HG03457 (cell line): ENCODE measurements around the gene RGS21.
"Not testable (repeated sequence)": the region's sequence is repeated elsewhere in the genome, so short reads cannot be mapped to it uniquely, and the experiment has no call there.

Source experiments
- ATAC-seq: cut with Tn5 transposase; IDR thresholded peaks from one replicate; pipeline ENCODE4 v1.9.1; 2021; ENCODE audit warnings: moderate number of reproducible peaks; ENCODE audit not compliant: unreplicated experiment

RGS21 gene, protein sequence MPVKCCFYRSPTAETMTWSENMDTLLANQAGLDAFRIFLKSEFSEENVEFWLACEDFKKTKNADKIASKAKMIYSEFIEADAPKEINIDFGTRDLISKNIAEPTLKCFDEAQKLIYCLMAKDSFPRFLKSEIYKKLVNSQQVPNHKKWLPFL

DNA sequence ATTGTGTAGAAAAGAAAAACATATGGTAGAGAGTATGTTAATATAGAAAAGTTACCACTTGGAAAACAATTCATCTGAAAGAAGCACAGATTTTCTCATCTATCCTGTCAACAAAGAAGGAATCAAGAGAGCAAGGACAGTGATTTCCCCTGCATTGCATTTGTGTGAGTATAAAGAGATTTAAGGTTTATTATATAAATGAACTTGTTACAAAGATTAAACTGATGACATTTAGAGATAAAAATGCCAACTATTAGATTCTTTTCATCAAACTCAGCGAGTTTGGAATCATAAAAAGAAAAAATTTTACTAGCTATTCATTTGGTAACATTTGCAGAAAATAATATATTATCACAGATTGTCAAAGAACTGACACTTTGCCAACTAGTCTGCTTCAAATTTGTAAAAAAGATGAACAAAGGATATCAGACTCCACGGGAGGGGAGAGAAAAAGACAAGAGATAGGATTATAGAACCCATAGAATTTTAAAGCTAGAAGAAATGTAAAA is at the start of gene RGS21:
Gene RGS21 (plus strand): TSS at position 51 of the 509 bp plus-strand sequence. CDS start 26,045 bp downstream, outside the sequence.
- ATAC-seq, result no peak

DNA sequence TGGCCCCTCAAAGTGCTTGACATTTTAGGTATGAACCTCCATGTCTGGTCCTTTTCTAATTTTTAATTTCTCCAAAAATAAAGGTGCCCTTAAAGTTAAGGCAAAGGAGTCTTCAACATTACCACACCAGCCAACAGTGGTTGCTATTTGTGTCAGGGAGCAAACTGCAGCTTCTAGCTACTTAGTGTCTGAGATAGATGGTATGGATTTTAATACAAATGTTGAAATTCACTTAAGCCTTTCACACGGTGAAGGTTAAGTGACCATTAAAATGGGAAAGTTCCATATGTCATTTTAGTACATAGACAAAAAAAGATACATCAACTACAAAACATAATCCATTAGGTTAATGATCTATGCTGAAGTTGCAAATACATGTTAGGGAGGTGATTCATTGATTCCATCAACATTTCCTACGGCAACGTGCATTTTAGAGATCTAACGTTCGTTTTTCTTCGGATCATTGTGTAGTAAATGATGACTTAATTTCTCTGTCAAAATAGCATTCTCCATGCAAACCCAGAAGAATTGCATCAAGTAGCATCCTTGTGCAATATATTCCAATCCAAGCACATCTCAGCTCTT is 48.2 kb upstream of the RGS21 start:
- ATAC-seq, result no peak

DNA sequence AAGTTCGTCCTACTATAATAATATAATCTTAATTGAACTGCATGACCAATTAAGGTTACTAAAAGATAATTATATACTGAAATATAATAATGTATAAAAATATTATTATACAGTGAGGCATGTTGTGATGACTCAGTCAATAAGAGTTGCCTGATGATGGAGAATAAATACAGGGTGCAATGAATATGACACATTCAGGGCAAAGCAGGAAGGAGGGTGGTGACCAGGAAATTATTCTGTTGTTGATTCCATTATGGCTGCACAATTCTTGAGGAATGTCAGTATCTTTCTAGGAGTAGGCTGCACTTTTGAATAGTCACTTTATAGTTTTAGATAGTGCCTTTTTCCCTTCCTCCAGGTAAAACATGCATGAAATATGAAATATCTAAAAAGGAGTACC is 46.4 kb upstream of the RGS21 start:
- no peak for ATAC-seq

DNA sequence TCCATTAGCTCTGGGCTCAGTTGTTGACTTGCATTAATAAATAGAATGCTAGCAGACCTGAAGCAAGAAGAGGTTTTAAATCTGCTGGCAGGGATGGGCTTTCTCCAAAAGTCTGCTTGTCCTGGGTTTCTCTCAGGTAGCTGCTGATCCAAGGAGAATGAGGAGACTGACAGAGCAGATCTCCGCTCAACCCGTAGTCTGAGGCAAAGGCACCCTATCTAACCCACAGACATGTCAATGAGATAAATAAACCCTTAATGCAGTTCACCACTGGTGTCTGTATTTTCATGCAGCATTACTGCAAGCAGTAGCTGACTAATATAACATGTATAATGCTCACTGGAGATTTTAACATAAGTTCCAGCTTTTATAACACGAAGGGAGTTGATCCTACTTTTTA is 44.1 kb upstream of the RGS21 start:
- no peak for ATAC-seq

DNA sequence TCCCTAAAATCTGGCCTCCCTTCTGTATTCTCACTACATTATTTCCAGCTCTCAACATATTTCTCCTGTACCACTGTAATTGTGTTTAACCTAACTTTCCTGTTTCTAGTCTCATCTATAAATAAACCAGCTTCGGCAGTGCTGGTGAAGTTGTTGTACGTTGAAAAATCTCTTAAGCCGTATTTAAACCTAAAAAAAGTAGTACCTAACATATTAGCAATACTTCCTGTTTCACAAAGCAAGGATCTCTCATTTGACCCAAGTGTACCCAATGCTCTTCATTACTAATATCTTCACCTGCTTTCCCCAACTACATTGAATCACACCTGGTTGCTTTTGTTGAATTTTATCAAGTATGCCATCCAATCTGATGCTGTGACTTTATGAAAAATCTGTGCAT is 42.2 kb upstream of the RGS21 start:
- no peak for ATAC-seq

DNA sequence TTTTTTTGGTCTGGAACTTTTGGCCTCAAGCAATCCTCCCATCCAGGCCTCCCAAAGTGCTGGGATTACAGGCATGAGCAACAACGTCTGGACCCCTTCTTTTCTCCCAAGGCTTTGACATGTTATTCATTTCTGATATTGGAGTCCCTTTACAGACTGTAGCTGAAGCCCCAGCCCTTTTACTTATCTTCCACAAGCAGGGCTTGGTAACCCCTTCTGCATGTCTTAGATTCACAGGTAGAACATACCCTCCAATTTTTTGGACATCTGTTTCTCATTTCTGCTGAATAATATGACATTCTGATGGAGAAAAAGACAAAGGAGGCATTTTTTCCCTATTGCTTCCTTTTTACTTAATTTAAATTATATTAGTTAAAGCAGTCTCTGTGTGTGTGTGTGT is 39.2 kb upstream of the RGS21 start:
- ATAC-seq, result no peak

DNA sequence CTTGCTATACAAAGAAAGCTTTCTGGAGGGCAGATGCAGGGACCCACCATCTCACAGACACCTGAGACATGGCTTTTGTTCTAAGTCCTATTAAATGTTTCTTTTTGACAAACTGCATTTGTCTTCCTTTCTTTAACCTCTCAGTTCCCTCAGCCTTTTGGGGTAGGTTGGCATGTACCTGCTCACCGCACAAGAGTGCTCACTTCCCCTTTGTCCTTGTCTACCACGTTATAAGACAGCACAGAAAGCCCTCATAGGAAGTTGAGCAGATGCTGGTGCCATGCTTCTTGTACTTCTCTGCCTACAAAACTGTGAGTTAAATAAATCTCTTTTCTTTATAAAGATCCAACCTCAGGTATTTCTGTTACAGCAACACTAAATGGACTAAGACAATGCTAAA is 31.9 kb upstream of the RGS21 start:
- ATAC-seq, result no peak

DNA sequence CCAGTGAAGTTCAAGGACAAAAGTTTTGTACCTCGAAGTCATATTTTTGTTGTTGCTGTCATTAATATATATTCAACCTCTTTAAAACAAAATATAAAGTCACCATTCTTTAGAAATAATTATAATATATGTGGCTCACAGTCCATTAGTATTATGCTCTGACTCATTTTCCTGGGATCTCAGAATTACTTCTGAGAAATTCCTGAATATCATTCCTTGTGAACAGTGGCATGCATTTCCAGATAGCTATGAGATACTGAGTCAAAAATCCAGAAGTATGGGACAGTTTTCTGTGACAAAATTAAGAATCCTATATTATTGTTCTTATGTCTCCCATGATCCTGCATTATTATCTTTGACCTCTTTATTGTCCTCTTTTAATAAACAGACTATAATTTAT is 13.8 kb upstream of the RGS21 start:
- no peak for ATAC-seq

DNA sequence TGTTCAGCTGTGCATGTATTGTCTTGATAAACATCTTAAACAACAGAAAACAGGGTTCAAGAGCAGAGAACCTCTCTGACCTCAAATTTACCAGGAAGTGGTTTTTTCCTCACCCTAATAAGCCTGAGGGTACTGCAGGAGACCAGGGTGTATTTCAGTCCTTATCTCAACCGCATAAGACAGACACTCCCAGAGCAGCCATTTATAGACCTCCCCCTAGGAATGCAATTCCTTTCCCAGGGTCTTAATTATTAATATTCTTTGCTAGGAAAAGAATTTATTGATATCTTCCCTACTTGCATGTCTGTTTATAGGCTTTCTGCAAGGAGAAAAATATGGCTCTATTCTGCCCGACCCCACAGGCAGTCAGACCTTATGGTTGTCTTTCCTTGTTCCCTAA is 8.5 kb upstream of the RGS21 start:
- not testable (repeated sequence) for ATAC-seq

DNA sequence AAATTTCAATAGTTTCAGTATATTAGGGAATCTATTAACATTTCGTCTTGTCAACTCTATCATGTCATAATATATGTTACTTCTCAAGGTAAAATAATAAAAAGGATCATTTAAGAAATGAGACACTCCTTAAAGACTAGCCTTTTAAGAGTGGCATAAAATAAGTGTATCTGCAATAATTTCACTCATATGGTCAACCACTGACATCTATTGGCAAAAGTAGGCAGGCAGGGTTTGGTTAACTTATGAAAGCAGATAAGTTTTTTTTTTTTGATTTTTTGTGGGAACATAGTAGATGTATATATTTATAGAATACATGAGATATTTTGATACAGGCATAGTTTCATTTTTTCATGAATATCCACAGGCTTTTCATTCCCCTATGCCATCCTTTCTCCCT is 5.5 kb upstream of the RGS21 start:
- ATAC-seq, result no peak

DNA sequence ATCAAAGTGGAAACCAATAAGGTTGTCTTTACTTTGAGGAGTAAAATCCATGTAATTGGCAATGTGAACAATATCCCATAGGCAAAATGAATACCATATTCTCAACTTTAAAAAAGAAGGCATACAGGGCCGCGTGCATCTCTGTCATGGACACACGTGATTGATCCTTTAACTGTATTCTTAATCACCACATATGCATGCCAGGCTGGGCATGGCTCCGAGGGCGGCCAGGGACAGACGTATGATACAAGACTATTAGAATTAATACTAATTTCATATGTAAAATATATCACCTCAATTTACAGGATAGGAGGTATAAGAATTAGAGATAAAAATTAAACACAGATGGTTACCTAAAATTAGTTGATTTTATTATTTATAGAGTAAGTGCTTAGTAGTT is 11.2 kb downstream of the RGS21 start:
- ATAC-seq, result no peak

DNA sequence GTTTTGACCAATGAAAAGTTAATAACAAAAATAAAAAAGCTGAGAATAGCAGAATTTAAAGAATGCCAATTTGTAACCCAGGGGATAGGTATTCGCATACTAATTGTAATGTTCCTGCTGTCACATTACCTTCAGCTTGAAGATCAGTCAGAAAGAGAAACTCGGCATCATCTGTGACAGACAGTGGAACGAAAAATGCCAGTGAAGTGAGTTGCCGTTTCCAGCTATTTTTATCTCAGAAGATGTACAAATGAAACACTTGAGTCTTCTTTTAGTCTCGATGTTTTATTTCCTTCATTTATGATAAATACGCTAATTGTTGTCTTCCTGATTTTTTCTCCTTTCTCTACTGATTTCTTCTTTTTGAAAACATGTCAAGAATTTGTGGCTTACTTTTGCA is 26.1 kb downstream of the RGS21 start:
- ATAC-seq, result no peak

DNA sequence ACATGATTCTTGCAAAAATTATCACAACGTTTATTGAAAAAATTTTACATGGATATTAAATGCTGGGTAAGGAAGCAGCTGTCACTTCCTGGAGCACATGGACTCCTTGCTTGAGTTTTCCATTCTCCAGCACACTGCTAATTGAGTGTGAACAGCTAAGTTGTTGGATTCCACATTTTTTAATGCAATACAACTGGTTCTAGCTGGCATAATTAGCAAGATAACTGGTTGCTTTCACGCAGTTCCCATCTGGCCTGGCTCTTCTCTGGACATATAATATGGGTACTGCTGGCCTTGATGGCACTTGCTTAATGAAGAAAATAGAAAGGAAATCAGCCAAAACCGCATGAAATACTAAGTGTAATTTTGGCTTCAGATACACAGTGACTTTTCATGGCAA is 26.6 kb downstream of the RGS21 start:
- no peak for ATAC-seq

DNA sequence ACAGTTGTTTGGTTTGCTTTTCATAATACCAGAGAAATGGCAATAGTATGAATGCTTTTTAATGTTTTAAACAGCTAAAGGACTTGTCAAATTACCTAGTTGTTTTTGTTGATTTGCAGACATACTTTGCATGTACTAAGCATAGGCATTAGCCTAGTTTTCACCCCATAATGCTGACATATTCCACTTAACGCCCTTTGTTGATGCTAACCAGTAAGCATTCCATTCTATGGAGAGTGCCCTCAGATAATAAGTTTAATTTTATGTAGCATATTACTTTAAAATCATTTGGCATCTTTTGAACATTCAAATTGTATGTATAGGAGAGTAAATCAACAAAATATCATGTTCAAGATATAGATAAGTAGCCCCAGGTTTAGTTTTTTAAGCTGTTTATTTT is 32.5 kb downstream of the RGS21 start:
- ATAC-seq, result no peak

DNA sequence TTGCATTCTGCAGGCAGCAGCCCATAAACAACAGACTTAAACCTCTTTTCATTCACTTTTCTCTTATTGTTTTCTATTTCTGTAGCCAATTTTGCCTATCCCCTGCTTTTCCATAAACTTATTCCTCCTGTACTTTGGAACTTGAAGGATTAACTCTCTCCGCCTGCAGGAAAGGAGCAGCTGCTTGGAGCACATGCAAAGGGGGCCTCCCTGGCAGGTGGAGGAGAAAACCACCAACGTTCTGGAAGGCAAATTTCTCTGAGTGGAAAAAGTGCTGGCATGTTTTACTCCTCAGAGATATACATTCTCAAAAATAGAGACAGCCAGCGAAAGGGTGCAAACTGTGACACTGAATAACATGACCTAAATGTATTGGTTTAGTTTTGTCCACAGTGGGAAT is 33.6 kb downstream of the RGS21 start:
- ATAC-seq, result no peak

DNA sequence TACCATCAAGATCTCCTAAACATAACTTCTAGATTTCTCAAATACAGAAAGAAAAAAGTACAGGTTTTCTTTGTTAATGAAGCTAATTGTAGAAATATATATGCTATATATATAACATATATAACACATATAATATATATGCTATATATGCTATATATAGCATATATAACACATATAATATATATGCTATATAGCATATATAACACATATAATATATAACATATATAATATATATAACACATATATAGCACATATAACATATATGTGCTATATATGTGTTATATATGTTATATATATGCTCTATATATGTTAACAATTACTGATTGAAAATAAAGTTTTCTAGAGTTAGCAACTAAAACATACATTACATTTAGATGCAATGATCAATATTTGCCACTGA is 34.8 kb downstream of the RGS21 start:
- ATAC-seq, result no peak

DNA sequence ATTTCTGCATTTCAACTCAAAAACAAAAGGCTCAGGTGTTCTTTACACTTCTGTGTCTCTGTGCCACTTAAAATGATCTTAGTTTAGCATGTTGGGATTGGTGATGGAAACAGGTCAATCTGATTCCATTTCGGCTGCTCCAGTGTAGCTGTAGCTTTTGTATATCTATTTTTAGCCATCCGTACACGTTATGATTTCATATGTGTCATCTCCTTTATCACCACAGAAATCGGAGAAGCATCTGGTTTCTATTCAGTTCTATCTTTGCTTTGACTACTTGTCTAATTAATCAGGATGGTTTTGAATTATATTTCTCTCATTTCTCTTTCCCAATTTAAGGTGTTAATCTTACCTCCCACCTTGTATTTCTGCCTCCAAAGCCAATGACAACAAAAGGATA is 41.1 kb downstream of the RGS21 start:
- no peak for ATAC-seq

DNA sequence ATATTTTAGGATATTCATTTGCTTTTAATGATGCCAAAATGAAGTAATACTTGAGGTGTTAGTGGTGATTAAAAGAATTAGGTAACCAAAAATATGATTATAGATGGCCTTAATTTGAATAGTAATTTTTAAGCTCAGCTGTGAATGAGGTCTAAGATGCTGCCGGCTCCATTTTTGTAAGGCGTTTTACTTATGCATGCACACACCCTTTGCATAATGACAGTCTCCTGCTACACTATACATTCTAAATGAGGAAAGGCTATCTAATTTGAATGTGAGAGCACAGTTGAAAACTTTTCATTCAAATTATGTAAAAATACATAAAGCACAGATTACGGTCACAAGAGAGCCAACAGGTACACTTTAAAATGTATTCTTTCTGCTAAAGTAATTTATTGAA is 41.6 kb downstream of the RGS21 start:
- ATAC-seq, result no peak

DNA sequence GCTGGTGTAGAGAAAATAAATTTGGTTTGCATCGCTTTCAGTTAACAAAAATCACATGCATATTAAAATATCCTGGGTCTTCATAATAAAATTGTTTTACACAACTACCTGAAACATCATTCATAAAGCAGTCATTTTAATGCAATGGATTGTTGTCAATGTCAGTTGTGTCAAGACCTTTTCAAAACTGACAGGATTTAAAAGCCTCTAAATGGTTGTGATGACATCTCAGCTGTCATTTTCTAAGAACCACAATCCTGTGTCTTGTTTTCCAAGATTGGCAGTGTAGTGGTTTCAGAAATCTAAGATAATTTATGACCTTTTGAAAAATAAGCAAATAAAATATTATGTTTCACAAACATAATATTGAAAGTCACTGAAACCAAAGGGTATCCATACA is 42.0 kb downstream of the RGS21 start:
- no peak for ATAC-seq

DNA sequence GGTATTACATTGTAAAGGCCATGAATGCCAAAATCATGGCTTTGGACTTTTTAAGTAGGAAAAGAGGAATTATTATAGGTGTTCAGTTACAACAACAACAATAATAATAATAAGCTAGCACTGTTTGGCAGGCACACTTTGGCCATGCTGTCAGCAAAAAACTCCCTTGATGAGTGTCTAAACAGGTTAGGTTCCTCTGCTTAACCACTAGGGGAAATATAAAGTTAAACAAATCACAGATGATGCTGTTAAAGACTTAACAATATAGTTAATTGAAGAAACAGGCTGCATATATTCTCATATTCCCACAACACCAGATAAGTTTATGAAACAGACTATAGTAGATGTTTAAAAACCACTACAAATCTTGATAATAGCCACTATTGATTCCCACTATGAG is 46.4 kb downstream of the RGS21 start:
- ATAC-seq, result no peak

DNA sequence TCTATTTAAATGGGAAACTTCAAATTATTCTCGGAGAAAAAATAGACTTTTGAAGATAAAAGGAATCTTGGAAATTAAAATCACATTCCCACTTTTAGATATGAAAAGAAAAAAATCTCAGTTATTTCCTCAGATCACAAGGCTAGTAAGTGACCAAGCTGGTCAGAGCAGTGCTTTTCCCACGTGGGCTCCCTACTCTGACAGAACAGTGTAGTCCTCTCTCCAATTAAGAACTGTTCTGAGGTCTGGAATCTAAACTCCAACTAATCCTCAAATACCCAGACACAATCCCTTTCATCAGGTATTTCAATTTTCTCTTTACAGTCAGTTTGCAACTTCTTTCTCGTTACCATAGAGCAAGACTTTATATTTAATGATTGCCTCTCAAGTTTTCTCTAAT is 50.6 kb downstream of the RGS21 start:
- no peak for ATAC-seq

DNA sequence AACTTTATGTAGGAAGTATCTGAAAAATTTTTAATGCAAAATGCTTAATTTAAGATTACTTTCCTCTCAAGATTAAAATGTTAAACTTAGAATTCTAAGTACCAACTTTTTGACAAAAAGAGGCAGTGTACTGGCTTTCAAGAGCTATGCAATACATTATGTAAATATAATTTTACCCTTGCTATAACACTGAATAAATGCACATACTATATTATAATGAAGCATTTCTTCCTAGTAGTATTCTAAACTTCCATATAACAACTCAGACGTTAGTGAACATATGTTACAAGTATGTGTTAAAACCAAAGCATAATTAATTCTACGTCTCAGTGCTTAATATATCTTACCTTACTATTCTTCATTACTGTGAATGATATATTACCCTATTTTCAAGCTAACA is 58.5 kb downstream of the RGS21 start:
- no peak for ATAC-seq

DNA sequence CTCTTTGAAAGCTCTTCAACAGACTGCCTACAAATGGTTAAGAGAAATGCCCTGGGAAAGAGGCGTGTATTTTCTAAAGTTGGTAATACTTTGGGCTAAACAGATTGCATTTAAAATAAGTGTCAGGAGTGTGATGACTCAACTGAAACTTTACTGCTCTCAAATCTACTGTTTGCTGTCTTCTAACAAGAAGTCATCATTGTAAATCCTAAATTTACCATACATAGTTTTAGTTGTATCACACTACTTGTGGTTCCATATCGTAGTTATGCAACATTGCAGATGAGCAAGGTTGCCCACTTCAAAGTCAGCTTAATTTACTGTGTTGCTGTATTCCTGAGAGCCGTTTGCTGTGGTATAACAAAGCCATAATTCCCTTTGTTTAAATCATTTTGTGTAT is 59.6 kb downstream of the RGS21 start:
- ATAC-seq, result no peak
